Activated naive CD8-positive, alpha-beta T cell treated with anti-CD3 and anti-CD28 coated beads, Interleukin-2, amount 50 U/mL, for 16 hours (primary cell): ENCODE data around the gene NOS1AP.

Source experiments
- DNase-seq: peaks from one replicate; pipeline ENCODE4 v3.0.0-alpha.2; 2020; ENCODE audit warnings: low read depth, low spot score

Gene NOS1AP

GRCh38 chr1:162365284-162366020 lies 296.0 kb downstream of the NOS1AP start:
- no peak for DNase-seq

- DNase-seq: no peak
These were observed 296.7 kb downstream of the NOS1AP start for GRCh38 chr1:162366149-162366548.

- no peak for DNase-seq
These were observed 297.2 kb downstream of the NOS1AP start for GRCh38 chr1:162366671-162367070.

- DNase-seq: no peak
These were observed 297.6 kb downstream of the NOS1AP start for GRCh38 chr1:162367073-162367472.

GRCh38 chr1:162367772-162368171 lies 298.3 kb downstream of the NOS1AP start:
- DNase-seq: no peak

- no peak for DNase-seq
These were observed 299.0 kb downstream of the NOS1AP start for GRCh38 chr1:162368451-162368850.

- DNase-seq: no peak
These were observed 300.1 kb downstream of the NOS1AP start for GRCh38 chr1:162369571-162369970.

- no peak for DNase-seq
These were observed 300.7 kb downstream of the NOS1AP start for GRCh38 chr1:162370161-162370560.

GRCh38 chr1:162370721-162371120 lies 301.2 kb downstream of the NOS1AP start:
- no peak for DNase-seq

GRCh38 chr1:162371611-162372010 lies 302.1 kb downstream of the NOS1AP start:
- DNase-seq: no peak

GRCh38 chr1:162372159-162373071 lies 302.9 kb downstream of the NOS1AP start:
- no peak for DNase-seq

- DNase-seq: no peak
These were observed 303.6 kb downstream of the NOS1AP start for GRCh38 chr1:162373072-162373427.

GRCh38 chr1:162373541-162374260 lies 304.2 kb downstream of the NOS1AP start:
- no peak for DNase-seq

- no peak for DNase-seq
These were observed 304.9 kb downstream of the NOS1AP start for GRCh38 chr1:162374406-162374805.

- no peak for DNase-seq
These were observed 306.0 kb downstream of the NOS1AP start for GRCh38 chr1:162375463-162375862.

GRCh38 chr1:162376691-162377090 lies 307.2 kb downstream of the NOS1AP start, which contains the start of gene SPATA46:
SPATA46 (minus strand) TSS chr1:162376854; CDS start chr1:162376790, 64 bp downstream.
- DNase-seq: no peak

- DNase-seq: no peak
These were observed 310.8 kb downstream of the NOS1AP start for GRCh38 chr1:162380061-162380846.

GRCh38 chr1:162381383-162381782 lies 311.9 kb downstream of the NOS1AP start, which contains the start of gene C1orf226:
C1orf226 (plus strand) TSS chr1:162381728; CDS start chr1:162381902, 174 bp downstream.
- no peak for DNase-seq

GRCh38 chr1:162381941-162382750 lies 312.7 kb downstream of the NOS1AP start:
- DNase-seq: no peak

- DNase-seq: no peak
These were observed 313.6 kb downstream of the NOS1AP start for GRCh38 chr1:162383091-162383490.
